Coronary artery (tissue), 2 donors: Measurements from ENCODE around the gene GNA15.
"Not testable (repeated sequence)": the region's sequence is repeated elsewhere in the genome, so short reads cannot be mapped to it uniquely, and the experiment has no call there.

Experiments used
- DNase-seq: peaks from one replicate; pipeline ENCODE4 v3.0.0-alpha.2; 2017; ENCODE audit warnings: low spot score
- H3K27ac ChIP-seq, 2 donors: fragments of 200-600 bp; sonication (generic); one replicate each; pipeline ENCODE4 v1.5.1; 2016 to 2019
- H3K4me3 ChIP-seq: fragments of 200-600 bp; sonication (generic); 2 replicates; pipeline ENCODE4 v1.5.1; 2016; ENCODE audit warnings: mild to moderate bottlenecking, moderate library complexity
- TF ChIP-seq, protein P1 (sequence below): fragments of 200-600 bp; sonication (generic); IDR thresholded peaks from one replicate; pipeline ENCODE4 v1.5.1; 2019; ENCODE audit warnings: antibody characterized with exemption

The GNA15 gene

GRCh38 chr19:3196064-3196932 lies 60.5 kb downstream of the GNA15 start:
- TF ChIP-seq, protein P1, sequence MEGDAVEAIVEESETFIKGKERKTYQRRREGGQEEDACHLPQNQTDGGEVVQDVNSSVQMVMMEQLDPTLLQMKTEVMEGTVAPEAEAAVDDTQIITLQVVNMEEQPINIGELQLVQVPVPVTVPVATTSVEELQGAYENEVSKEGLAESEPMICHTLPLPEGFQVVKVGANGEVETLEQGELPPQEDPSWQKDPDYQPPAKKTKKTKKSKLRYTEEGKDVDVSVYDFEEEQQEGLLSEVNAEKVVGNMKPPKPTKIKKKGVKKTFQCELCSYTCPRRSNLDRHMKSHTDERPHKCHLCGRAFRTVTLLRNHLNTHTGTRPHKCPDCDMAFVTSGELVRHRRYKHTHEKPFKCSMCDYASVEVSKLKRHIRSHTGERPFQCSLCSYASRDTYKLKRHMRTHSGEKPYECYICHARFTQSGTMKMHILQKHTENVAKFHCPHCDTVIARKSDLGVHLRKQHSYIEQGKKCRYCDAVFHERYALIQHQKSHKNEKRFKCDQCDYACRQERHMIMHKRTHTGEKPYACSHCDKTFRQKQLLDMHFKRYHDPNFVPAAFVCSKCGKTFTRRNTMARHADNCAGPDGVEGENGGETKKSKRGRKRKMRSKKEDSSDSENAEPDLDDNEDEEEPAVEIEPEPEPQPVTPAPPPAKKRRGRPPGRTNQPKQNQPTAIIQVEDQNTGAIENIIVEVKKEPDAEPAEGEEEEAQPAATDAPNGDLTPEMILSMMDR, result no peak
- Histone ChIP-seq H3K4me3 (no peak overlapping the region), H3K27ac (no peak overlapping the region)
- DNase-seq, result no peak

DNA sequence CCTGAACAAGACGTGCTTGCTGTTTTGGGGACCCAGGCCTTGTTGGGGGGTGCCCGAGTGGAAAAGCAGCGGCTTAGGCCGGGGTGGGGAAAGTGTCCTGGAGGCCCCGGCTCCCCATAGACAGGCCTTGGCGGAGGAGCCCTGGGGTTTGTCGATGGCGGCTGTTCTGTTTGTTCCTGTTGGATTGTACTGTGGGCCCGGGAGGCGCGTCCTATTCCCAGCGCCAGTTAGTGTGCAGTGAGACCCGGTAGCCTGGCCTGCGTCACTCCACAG lies 61.0 kb downstream of the GNA15 start:
- no peak for DNase-seq
- H3K27ac ChIP-seq, result no peak overlapping the region
- no peak overlapping the region for H3K4me3 ChIP-seq
- TF ChIP-seq, protein P1, result no peak

DNA sequence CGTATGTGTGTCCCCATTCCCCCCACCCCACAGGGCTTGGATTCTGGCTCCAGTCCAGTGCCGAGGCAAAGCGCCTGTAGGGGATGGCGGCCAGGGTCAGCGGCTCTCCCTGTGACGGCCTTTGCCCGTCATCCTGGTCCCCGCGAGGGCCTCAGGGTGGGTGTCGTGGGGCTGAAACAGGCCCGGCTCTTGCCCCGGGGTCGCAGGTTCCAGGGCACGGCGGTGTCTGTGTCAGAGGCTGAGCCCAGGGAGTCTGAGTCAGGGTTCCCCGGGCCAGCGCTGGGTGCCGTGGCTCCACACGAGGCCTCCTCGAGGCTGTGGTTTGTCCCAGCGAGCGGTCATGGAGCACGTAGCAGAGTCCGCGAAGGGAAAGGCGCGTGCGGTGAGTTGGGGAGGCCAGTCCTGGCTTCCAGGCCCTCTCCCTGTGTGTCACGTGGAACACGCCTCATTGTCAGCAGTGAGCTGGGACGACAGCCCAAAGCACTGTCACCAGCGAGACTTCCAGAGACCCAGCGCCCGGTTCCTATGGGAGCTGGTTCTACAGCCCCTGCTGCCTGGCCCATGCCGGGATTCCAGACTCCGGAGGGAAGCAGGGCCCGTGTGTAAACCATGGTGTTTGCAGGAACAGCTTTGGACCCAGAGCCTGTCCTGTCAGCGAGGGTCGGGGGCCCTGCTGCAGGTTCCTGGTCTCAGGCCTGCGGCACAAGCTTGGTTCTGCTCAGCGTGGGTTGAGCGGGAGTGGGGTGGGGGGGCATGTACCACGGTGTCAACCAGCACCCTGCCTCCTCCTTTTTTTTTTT lies 63.3 kb downstream of the GNA15 start:
- Histone ChIP-seq H3K27ac (no peak overlapping the region), H3K4me3 (no peak overlapping the region)
- TF ChIP-seq, protein P1, result no peak
- DNase-seq, result no peak

- Histone ChIP-seq H3K27ac (no peak overlapping the region), H3K4me3 (no peak overlapping the region)
- TF ChIP-seq, protein P1, result no peak
- no peak for DNase-seq
These were observed 65.4 kb downstream of the GNA15 start for GRCh38 chr19:3201072-3201700.

DNA sequence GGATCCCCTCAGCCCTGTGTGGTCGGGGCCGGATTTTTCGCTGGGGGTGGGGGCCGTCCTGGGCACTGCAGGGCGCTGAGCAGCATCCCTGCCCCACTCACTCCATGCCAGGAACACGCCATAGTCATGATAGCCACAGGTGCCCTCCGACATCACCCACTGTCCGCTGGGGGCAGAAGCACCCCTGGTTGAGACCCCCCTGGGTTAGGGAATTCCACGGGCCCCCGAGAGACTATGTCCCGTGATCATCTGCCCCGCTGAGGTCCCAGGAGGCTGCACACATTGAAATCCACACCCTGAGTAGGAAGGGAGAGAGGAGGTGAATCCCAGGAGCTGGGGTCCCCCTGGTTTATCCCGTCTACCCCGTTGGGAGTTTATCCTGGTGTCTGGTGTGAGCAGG lies 66.1 kb downstream of the GNA15 start:
- Histone ChIP-seq H3K27ac (no peak overlapping the region), H3K4me3 (no peak overlapping the region)
- TF ChIP-seq, protein P1, result no peak
- no peak for DNase-seq

GRCh38 chr19:3202346-3202745 lies 66.5 kb downstream of the GNA15 start:
- DNase-seq, result no peak
- Histone ChIP-seq H3K4me3 (no peak overlapping the region), H3K27ac (no peak overlapping the region)
- TF ChIP-seq, protein P1, result no peak

- not testable (repeated sequence) for H3K4me3 ChIP-seq, H3K27ac ChIP-seq, DNase-seq
These were observed 67.1 kb downstream of the GNA15 start for GRCh38 chr19:3202895-3203294.
